Hepatocyte (in vitro differentiated cells): ENCODE measurements around the gene S1PR5. TPM values are rescaled to one million over a fixed set of nuclear protein-coding genes. Genes with fewer than 3 reads are reported as not detected.

Experiments used
- DNase-seq: peaks from one replicate; pipeline ENCODE4 v3.0.0-alpha.2; 2016; ENCODE audit warnings: low spot score
- H2AFZ ChIP-seq: fragments of 200-600 bp; sonication (generic); 2 replicates; pipeline ENCODE4 v1.6.0; 2016; ENCODE audit warnings: antibody characterized with exemption, mild to moderate bottlenecking
- H3K27ac ChIP-seq: fragments of 200-600 bp; sonication (generic); 2 replicates; pipeline ENCODE4 v1.5.1; 2016; ENCODE audit warnings: mild to moderate bottlenecking
- H3K27me3 ChIP-seq: fragments of 200-600 bp; sonication (generic); 2 replicates; pipeline ENCODE4 v1.6.1; 2016
- H3K36me3 ChIP-seq: fragments of 200-600 bp; sonication (generic); replicated peaks from 2 replicates; pipeline ENCODE4 v1.5.1; 2016; ENCODE audit warnings: low read depth; ENCODE audit not compliant: insufficient read depth
- H3K4me1 ChIP-seq: fragments of 200-600 bp; sonication (generic); 2 replicates; pipeline ENCODE4 v1.5.1; 2016; ENCODE audit warnings: mild to moderate bottlenecking, moderate library complexity; ENCODE audit not compliant: insufficient read depth
- H3K4me2 ChIP-seq: fragments of 200-600 bp; sonication (generic); 2 replicates; pipeline ENCODE4 v1.6.0; 2016
- H3K4me3 ChIP-seq: fragments of 200-600 bp; sonication (generic); 2 replicates; pipeline ENCODE4 v1.5.1; 2016; ENCODE audit warnings: mild to moderate bottlenecking
- H3K79me2 ChIP-seq: fragments of 200-600 bp; sonication (generic); 2 replicates; pipeline ENCODE4 v1.6.0; 2017; ENCODE audit warnings: mild to moderate bottlenecking
- H3K9me2 ChIP-seq: fragments of 200-600 bp; sonication (generic); replicated peaks from 2 replicates; pipeline ENCODE4 v1.6.0; 2017; ENCODE audit warnings: mild to moderate bottlenecking; ENCODE audit not compliant: insufficient read depth
- H3K9me3 ChIP-seq: fragments of 200-600 bp; sonication (generic); 2 replicates; pipeline ENCODE4 v1.5.1; 2016; ENCODE audit warnings: low read depth, mild to moderate bottlenecking
- H4K20me1 ChIP-seq: fragments of 200-600 bp; sonication (generic); 2 replicates; pipeline ENCODE4 v1.6.0; 2016; ENCODE audit warnings: mild to moderate bottlenecking; ENCODE audit not compliant: insufficient read depth, poor library complexity, severe bottlenecking
- EZH2 ChIP-seq: fragments of 200-600 bp; sonication (generic); IDR thresholded peaks from 2 replicates; pipeline ENCODE4 v1.6.1; 2016; ENCODE audit warnings: antibody characterized with exemption, mild to moderate bottlenecking, borderline replicate concordance
- EZH2phosphoT487 ChIP-seq: fragments of 200-600 bp; sonication (generic); IDR thresholded peaks from one replicate; pipeline ENCODE4 v1.6.1; 2018; ENCODE audit warnings: antibody characterized with exemption, mild to moderate bottlenecking, low read depth, moderate library complexity; ENCODE audit not compliant: unreplicated experiment, severe bottlenecking
- WGBS: methylation state at CpG from one replicate; pipeline ENCODE4 v1.1.6; 2016; ENCODE audit warnings: low lambda C conversion rate; ENCODE audit errors: missing lambda C conversion rate; 5-methylcytosine and 5-hydroxymethylcytosine counted together
- polyA plus RNA-seq: library from polyadenylated mRNA; unstranded; fragments of >200 nt; fragmentation: Nextera tagmentation; extraction: Ambion mirVana; gene quantifications from 2 replicates; pipeline ENCODE4 v1.2.1, GENCODE V29; 2016
- total RNA-seq: library from RNA; depleted of rRNA; stranded (reverse); fragments of >200 nt; gene quantifications from 2 replicates; pipeline ENCODE4 v1.2.3, GENCODE V29; 2014
- TF ChIP-seq, protein P1 (sequence below): fragments of 200-600 bp; sonication (generic); IDR thresholded peaks from 2 replicates; pipeline ENCODE4 v1.5.1; 2016; ENCODE audit warnings: antibody characterized with exemption, mild to moderate bottlenecking; ENCODE audit not compliant: poor library complexity

Gene S1PR5
- total and polyA plus RNA-seq, 2 experiments from 2014 or later: 0.17 to 0.75 TPM

DNA sequence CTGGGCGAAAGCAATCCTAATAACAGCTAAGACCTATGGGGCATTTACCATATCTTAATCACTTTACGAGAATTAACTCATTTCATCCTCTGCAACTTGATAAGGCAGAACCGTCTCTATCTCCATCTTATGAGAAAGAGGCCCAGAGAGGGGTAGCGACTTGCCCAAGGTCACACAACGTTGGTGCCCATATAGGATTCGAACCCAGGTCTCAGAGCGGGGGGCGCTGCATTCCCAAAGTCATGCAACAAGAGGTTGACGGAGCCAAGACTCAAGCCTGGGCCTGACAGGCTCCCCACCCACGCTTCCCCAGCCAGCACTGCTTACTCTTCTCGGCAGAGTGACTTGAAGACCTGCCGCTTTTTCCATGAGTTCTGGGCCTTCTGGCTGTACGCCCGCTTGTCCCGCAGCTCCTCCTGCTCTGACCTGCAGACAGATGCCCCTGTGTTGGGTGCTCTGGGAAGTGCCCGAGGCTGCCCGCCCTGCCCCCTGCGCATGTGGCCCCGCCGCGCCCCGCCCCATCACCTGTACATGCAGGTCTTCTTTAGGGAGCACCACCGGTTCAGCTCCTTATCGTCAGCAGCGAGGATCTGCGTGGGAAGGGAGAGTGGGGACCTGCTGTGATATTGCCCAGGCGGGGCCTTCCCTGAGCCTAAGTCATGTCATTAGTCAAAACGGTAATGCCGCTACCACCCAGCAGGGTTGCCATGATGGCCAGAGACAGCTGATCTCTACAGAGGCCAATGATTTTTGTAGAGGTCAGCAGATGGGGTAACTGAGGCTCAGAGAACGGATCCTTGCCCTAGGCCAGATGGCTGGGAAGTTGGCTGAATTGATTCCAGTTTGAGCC lies 37.7 kb upstream of the S1PR5 start:
- Histone ChIP-seq H2AFZ (no peak overlapping the region), H3K9me2 (no peaks in the 10 kb centered on the region), H3K4me2 (no peak overlapping the region), H3K79me2 (no peaks in the 10 kb centered on the region), H3K4me3 (no peak overlapping the region), H3K27ac (no peak overlapping the region), H3K36me3 (no peaks in the 10 kb centered on the region), H4K20me1 (no peaks in the 10 kb centered on the region), H3K27me3 (no peaks in the 10 kb centered on the region), H3K4me1 (no peaks in the 10 kb centered on the region), H3K9me3 (no peaks in the 10 kb centered on the region)
- 91% methylated on average over 30 of the region's 30 CpGs for WGBS
- TF ChIP-seq EZH2phosphoT487: no peak
- TF ChIP-seq, protein P1, sequence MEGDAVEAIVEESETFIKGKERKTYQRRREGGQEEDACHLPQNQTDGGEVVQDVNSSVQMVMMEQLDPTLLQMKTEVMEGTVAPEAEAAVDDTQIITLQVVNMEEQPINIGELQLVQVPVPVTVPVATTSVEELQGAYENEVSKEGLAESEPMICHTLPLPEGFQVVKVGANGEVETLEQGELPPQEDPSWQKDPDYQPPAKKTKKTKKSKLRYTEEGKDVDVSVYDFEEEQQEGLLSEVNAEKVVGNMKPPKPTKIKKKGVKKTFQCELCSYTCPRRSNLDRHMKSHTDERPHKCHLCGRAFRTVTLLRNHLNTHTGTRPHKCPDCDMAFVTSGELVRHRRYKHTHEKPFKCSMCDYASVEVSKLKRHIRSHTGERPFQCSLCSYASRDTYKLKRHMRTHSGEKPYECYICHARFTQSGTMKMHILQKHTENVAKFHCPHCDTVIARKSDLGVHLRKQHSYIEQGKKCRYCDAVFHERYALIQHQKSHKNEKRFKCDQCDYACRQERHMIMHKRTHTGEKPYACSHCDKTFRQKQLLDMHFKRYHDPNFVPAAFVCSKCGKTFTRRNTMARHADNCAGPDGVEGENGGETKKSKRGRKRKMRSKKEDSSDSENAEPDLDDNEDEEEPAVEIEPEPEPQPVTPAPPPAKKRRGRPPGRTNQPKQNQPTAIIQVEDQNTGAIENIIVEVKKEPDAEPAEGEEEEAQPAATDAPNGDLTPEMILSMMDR: no peak
- TF ChIP-seq EZH2: no peak
- no peak for DNase-seq

GRCh38 chr19:10553943-10554381 lies 36.7 kb upstream of the S1PR5 start:
- no peak for DNase-seq
- Histone ChIP-seq H3K4me1 (no peaks in the 10 kb centered on the region), H3K4me3 (no peak overlapping the region), H3K79me2 (no peaks in the 10 kb centered on the region), H2AFZ (no peak overlapping the region), H3K27ac (no peak overlapping the region), H3K27me3 (no peaks in the 10 kb centered on the region), H4K20me1 (no peaks in the 10 kb centered on the region), H3K9me2 (no peaks in the 10 kb centered on the region), H3K4me2 (no peak overlapping the region), H3K9me3 (no peaks in the 10 kb centered on the region), H3K36me3 (no peaks in the 10 kb centered on the region)
- WGBS: 91% methylated on average over 12 of the region's 12 CpGs
- TF ChIP-seq EZH2phosphoT487: no peak
- no peak for TF ChIP-seq EZH2
- TF ChIP-seq, protein P1: no peak

- Histone ChIP-seq H3K27me3 (no peaks in the 10 kb centered on the region), H3K9me2 (no peaks in the 10 kb centered on the region), H3K4me2 (no peak overlapping the region), H3K9me3 (no peaks in the 10 kb centered on the region), H3K79me2 (no peaks in the 10 kb centered on the region), H2AFZ (no peak overlapping the region), H3K27ac (no peak overlapping the region), H3K4me3 (no peak overlapping the region), H3K4me1 (no peaks in the 10 kb centered on the region), H4K20me1 (no peaks in the 10 kb centered on the region), H3K36me3 (no peaks in the 10 kb centered on the region)
- 93% methylated on average over 13 of the region's 13 CpGs for WGBS
- no peak for DNase-seq
- TF ChIP-seq EZH2phosphoT487 (no peak), EZH2 (no peak)
- TF ChIP-seq, protein P1: no peak
These were observed 35.9 kb upstream of the S1PR5 start for GRCh38 chr19:10553087-10553667.
